Measurements from ENCODE around the gene FBXO31.

The FBXO31 gene

GRCh38 chr16:87311387-87311786 lies 72.2 kb downstream of the FBXO31 start:
- H3K4me2 ChIP-seq (ENCODE audit: insufficient read depth, low read length, poor library complexity, severe bottlenecking), result no peak overlapping the region
- no peaks in the 10 kb centered on the region for H3K79me1 ChIP-seq (ENCODE audit: low read depth, low read length)
- H3K9me3 ChIP-seq (replicated peaks in 1 of 2; ENCODE audit: control insufficient read depth in 2 of 2, insufficient read depth in 1 of 2, low read depth in 1 of 2, low read length in 2 of 2), result peaks cover 0 to 3% of the 10 kb centered on the region in 2 donors
- H2AFZ ChIP-seq (ENCODE audit: low read length), result no peak overlapping the region
- no peak overlapping the region for H2AK5ac ChIP-seq (ENCODE audit: low read depth, low read length)
- no peak overlapping the region for H4K91ac ChIP-seq (ENCODE audit: low read depth, low read length, poor library complexity)
- H3K27me3 ChIP-seq (ENCODE audit: control insufficient read depth in 3 of 3, insufficient read depth in 3 of 3, low read depth in 1 of 3, low read length in 3 of 3), result no peaks in the 10 kb centered on the region
- peaks cover 0 to 3% of the 10 kb centered on the region in 2 donors for H3K4me1 ChIP-seq (ENCODE audit: control insufficient read depth in 2 of 2, insufficient read depth in 1 of 2, low read depth in 1 of 2, low read length in 2 of 2)
- H3K4me3 ChIP-seq (ENCODE audit: low read length in 2 of 2), result no peak overlapping the region
- H2BK12ac ChIP-seq (ENCODE audit: low read length), result no peak overlapping the region
- no peak overlapping the region for H2BK5ac ChIP-seq (ENCODE audit: low read length)
- no peak overlapping the region for H3K23ac ChIP-seq (ENCODE audit: low read depth, low read length, poor library complexity)
- peak overlapping the region; percentile 47 for H2BK120ac ChIP-seq (ENCODE audit: low read depth, low read length)
- no peak overlapping the region for H3K27ac ChIP-seq (replicated peaks; ENCODE audit: low read length)
- no peak overlapping the region for H4K8ac ChIP-seq (ENCODE audit: low read depth, low read length)
- no peak overlapping the region for H3K4ac ChIP-seq (ENCODE audit: low read length)
- H3K18ac ChIP-seq (ENCODE audit: low read length), result no peak overlapping the region
- no CpG with 5 or more reads among the region's 5 CpGs for WGBS, 2 donors (ENCODE audit: extremely low coverage in 2 of 2, insufficient read length in 2 of 2, insufficient replicate concordance in 1 of 2)
- H3K9ac ChIP-seq (ENCODE audit: low read depth, low read length, poor library complexity), result no peak overlapping the region
- no peak overlapping the region for H3K14ac ChIP-seq (ENCODE audit: low read length)
- no peaks in the 10 kb centered on the region for H3K36me3 ChIP-seq (replicated peaks in 1 of 2; ENCODE audit: control insufficient read depth in 2 of 2, insufficient read depth in 2 of 2, low read length in 2 of 2)
- DNase-seq (ENCODE audit: low spot score), result no peak
- no peak overlapping the region for H2BK15ac ChIP-seq (ENCODE audit: low read length)

GRCh38 chr16:87310610-87311009 lies 73.0 kb downstream of the FBXO31 start:
- Histone ChIP-seq H3K4me1 (ENCODE audit: control insufficient read depth in 2 of 2, insufficient read depth in 1 of 2, low read depth in 1 of 2, low read length in 2 of 2) (peaks cover 0 to 5% of the 10 kb centered on the region in 2 donors), H4K91ac (ENCODE audit: low read depth, low read length, poor library complexity) (no peak overlapping the region), H3K27ac (replicated peaks; ENCODE audit: low read length) (no peak overlapping the region), H2BK12ac (ENCODE audit: low read length) (no peak overlapping the region), H3K23ac (ENCODE audit: low read depth, low read length, poor library complexity) (no peak overlapping the region), H3K4me3 (ENCODE audit: low read length in 2 of 2) (peak overlapping the region in 1 of 2 donors; percentile 41), H2BK5ac (ENCODE audit: low read length) (no peak overlapping the region), H3K4me2 (ENCODE audit: insufficient read depth, low read length, poor library complexity, severe bottlenecking) (no peak overlapping the region), H3K14ac (ENCODE audit: low read length) (peak overlapping the region; percentile 76), H4K8ac (ENCODE audit: low read depth, low read length) (no peak overlapping the region), H2BK15ac (ENCODE audit: low read length) (peak overlapping the region; percentile 25), H3K36me3 (replicated peaks in 1 of 2; ENCODE audit: control insufficient read depth in 2 of 2, insufficient read depth in 2 of 2, low read length in 2 of 2) (no peaks in the 10 kb centered on the region), H2BK120ac (ENCODE audit: low read depth, low read length) (peak overlapping the region; percentile 47), H3K79me1 (ENCODE audit: low read depth, low read length) (no peaks in the 10 kb centered on the region), H2AFZ (ENCODE audit: low read length) (no peak overlapping the region), H2AK5ac (ENCODE audit: low read depth, low read length) (peak overlapping the region; percentile 72), H3K4ac (ENCODE audit: low read length) (no peak overlapping the region), H3K27me3 (ENCODE audit: control insufficient read depth in 3 of 3, insufficient read depth in 3 of 3, low read depth in 1 of 3, low read length in 3 of 3) (no peaks in the 10 kb centered on the region), H3K9me3 (replicated peaks in 1 of 2; ENCODE audit: control insufficient read depth in 2 of 2, insufficient read depth in 1 of 2, low read depth in 1 of 2, low read length in 2 of 2) (peaks cover 0 to 3% of the 10 kb centered on the region in 2 donors), H3K9ac (ENCODE audit: low read depth, low read length, poor library complexity) (peak overlapping the region; percentile 50), H3K18ac (ENCODE audit: low read length) (peak overlapping the region; percentile 49)
- no peak for DNase-seq (ENCODE audit: low spot score)
- WGBS, 2 donors (ENCODE audit: extremely low coverage in 2 of 2, insufficient read length in 2 of 2, insufficient replicate concordance in 1 of 2), result no CpG with 5 or more reads among the region's 7 CpGs

- Histone ChIP-seq H3K27me3 (ENCODE audit: control insufficient read depth in 3 of 3, insufficient read depth in 3 of 3, low read depth in 1 of 3, low read length in 3 of 3) (no peaks in the 10 kb centered on the region), H3K9me3 (replicated peaks in 1 of 2; ENCODE audit: control insufficient read depth in 2 of 2, insufficient read depth in 1 of 2, low read depth in 1 of 2, low read length in 2 of 2) (peaks cover 0 to 3% of the 10 kb centered on the region in 2 donors), H3K23ac (ENCODE audit: low read depth, low read length, poor library complexity) (no peak overlapping the region), H3K9ac (ENCODE audit: low read depth, low read length, poor library complexity) (no peak overlapping the region), H3K4me3 (ENCODE audit: low read length in 2 of 2) (no peak overlapping the region), H3K36me3 (replicated peaks in 1 of 2; ENCODE audit: control insufficient read depth in 2 of 2, insufficient read depth in 2 of 2, low read length in 2 of 2) (no peaks in the 10 kb centered on the region), H3K18ac (ENCODE audit: low read length) (no peak overlapping the region), H3K4me2 (ENCODE audit: insufficient read depth, low read length, poor library complexity, severe bottlenecking) (no peak overlapping the region), H2BK12ac (ENCODE audit: low read length) (no peak overlapping the region), H3K14ac (ENCODE audit: low read length) (no peak overlapping the region), H3K79me1 (ENCODE audit: low read depth, low read length) (no peaks in the 10 kb centered on the region), H2AFZ (ENCODE audit: low read length) (no peak overlapping the region), H2BK5ac (ENCODE audit: low read length) (no peak overlapping the region), H4K91ac (ENCODE audit: low read depth, low read length, poor library complexity) (no peak overlapping the region), H2BK120ac (ENCODE audit: low read depth, low read length) (no peak overlapping the region), H3K4ac (ENCODE audit: low read length) (no peak overlapping the region), H2BK15ac (ENCODE audit: low read length) (no peak overlapping the region), H3K27ac (replicated peaks; ENCODE audit: low read length) (no peak overlapping the region), H3K4me1 (ENCODE audit: control insufficient read depth in 2 of 2, insufficient read depth in 1 of 2, low read depth in 1 of 2, low read length in 2 of 2) (peaks cover 0 to 5% of the 10 kb centered on the region in 2 donors), H2AK5ac (ENCODE audit: low read depth, low read length) (no peak overlapping the region), H4K8ac (ENCODE audit: low read depth, low read length) (no peak overlapping the region)
- DNase-seq (ENCODE audit: low spot score), result no peak
- no CpG with 5 or more reads among the region's 5 CpGs for whole genome bisulfite sequencing, 2 donors (ENCODE audit: extremely low coverage in 2 of 2, insufficient read length in 2 of 2, insufficient replicate concordance in 1 of 2)
Observed at GRCh38 chr16:87309620-87310525, 73.7 kb downstream of the FBXO31 start.

GRCh38 chr16:87308826-87309225 lies 74.8 kb downstream of the FBXO31 start:
- Histone ChIP-seq H4K8ac (ENCODE audit: low read depth, low read length) (no peak overlapping the region), H2BK12ac (ENCODE audit: low read length) (no peak overlapping the region), H3K4ac (ENCODE audit: low read length) (no peak overlapping the region), H3K36me3 (replicated peaks in 1 of 2; ENCODE audit: control insufficient read depth in 2 of 2, insufficient read depth in 2 of 2, low read length in 2 of 2) (no peaks in the 10 kb centered on the region), H2BK15ac (ENCODE audit: low read length) (no peak overlapping the region), H3K27me3 (ENCODE audit: control insufficient read depth in 3 of 3, insufficient read depth in 3 of 3, low read depth in 1 of 3, low read length in 3 of 3) (no peaks in the 10 kb centered on the region), H3K27ac (replicated peaks; ENCODE audit: low read length) (no peak overlapping the region), H2BK120ac (ENCODE audit: low read depth, low read length) (no peak overlapping the region), H2AFZ (ENCODE audit: low read length) (no peak overlapping the region), H2BK5ac (ENCODE audit: low read length) (no peak overlapping the region), H3K4me3 (ENCODE audit: low read length in 2 of 2) (no peak overlapping the region), H4K91ac (ENCODE audit: low read depth, low read length, poor library complexity) (no peak overlapping the region), H3K23ac (ENCODE audit: low read depth, low read length, poor library complexity) (no peak overlapping the region), H3K18ac (ENCODE audit: low read length) (no peak overlapping the region), H3K9me3 (replicated peaks in 1 of 2; ENCODE audit: control insufficient read depth in 2 of 2, insufficient read depth in 1 of 2, low read depth in 1 of 2, low read length in 2 of 2) (peaks cover 0 to 3% of the 10 kb centered on the region in 2 donors), H2AK5ac (ENCODE audit: low read depth, low read length) (no peak overlapping the region), H3K9ac (ENCODE audit: low read depth, low read length, poor library complexity) (no peak overlapping the region), H3K4me2 (ENCODE audit: insufficient read depth, low read length, poor library complexity, severe bottlenecking) (no peak overlapping the region), H3K14ac (ENCODE audit: low read length) (no peak overlapping the region), H3K4me1 (ENCODE audit: control insufficient read depth in 2 of 2, insufficient read depth in 1 of 2, low read depth in 1 of 2, low read length in 2 of 2) (peaks cover 0 to 5% of the 10 kb centered on the region in 2 donors), H3K79me1 (ENCODE audit: low read depth, low read length) (no peaks in the 10 kb centered on the region)
- WGBS, 2 donors (ENCODE audit: extremely low coverage in 2 of 2, insufficient read length in 2 of 2, insufficient replicate concordance in 1 of 2), result no CpG with 5 or more reads among the region's 4 CpGs
- DNase-seq (ENCODE audit: low spot score), result no peak
